Caco-2 (cell line): Measurements from ENCODE around the gene LRBA. TPM values are rescaled to one million over a fixed set of nuclear protein-coding genes. Genes with fewer than 3 reads are reported as not detected.

Experiments
- BruUV-seq: library from RNA; stranded (reverse); fragments of 400-500 nt; replicated peaks from 2 replicates; lab custom pipeline; 2021; lab: Mats Ljungman, UMichigan
- CTCF ChIA-PET: fragments of 300-600 bp; sonication (Branson Sonifier 250); formaldehyde crosslinking; loops from one replicate; lab custom pipeline; 2022; ENCODE audit warnings: antibody characterized with exemption; lab: Charles Lee
- POLR2A ChIA-PET: fragments of 300-600 bp; sonication (Branson Sonifier 250); formaldehyde crosslinking; loops from one replicate; lab custom pipeline; 2022; ENCODE audit warnings: antibody characterized with exemption; lab: Charles Lee
- DNase-seq, 2 experiments: peaks; one replicate each; pipeline versions ENCODE4 v3.0.0 to v3.0.0-alpha.2; 2020 to 2022
- H3K27me3 ChIP-seq: replicated peaks from 2 replicates; pipeline ENCODE4 v1.6.0; 2011; ENCODE audit warnings: low read length; ENCODE audit not compliant: control insufficient read depth, insufficient read depth
- H3K36me3 ChIP-seq: 2 replicates; pipeline ENCODE4 v1.5.1; 2011; ENCODE audit warnings: low read length; ENCODE audit not compliant: control insufficient read depth, insufficient read depth
- H3K4me1 ChIP-seq: fragments of 250-450 bp; sonication (Bioruptor Pico); 2 replicates; pipeline ENCODE4 v1.5.1; 2020; ENCODE audit warnings: mild to moderate bottlenecking
- H3K4me3 ChIP-seq: 2 replicates; pipeline ENCODE4 v1.5.1; 2011; ENCODE audit warnings: low read depth, mild to moderate bottlenecking, control low read depth, low read length
- H3K9me3 ChIP-seq: fragments of 250-450 bp; sonication (Bioruptor Pico); 2 replicates; pipeline ENCODE4 v1.5.1; 2020; ENCODE audit warnings: mild to moderate bottlenecking, moderate library complexity
- H3K27ac Mint-ChIP-seq: one replicate; pipeline ENCODE4 v1.8.0; 2022; ENCODE audit warnings: mixed read lengths; ENCODE audit not compliant: unreplicated experiment
- H3K27me3 Mint-ChIP-seq: one replicate; pipeline ENCODE4 v1.8.0; 2022; ENCODE audit warnings: mixed read lengths; ENCODE audit not compliant: insufficient read depth, unreplicated experiment
- H3K36me3 Mint-ChIP-seq: one replicate; pipeline ENCODE4 v1.8.0; 2022; ENCODE audit warnings: mild to moderate bottlenecking, mixed read lengths; ENCODE audit not compliant: insufficient read depth, unreplicated experiment
- H3K4me1 Mint-ChIP-seq: one replicate; pipeline ENCODE4 v1.8.0; 2022; ENCODE audit warnings: low read depth, mixed read lengths; ENCODE audit not compliant: unreplicated experiment
- H3K4me3 Mint-ChIP-seq: one replicate; pipeline ENCODE4 v1.8.0; 2022; ENCODE audit warnings: mild to moderate bottlenecking, moderate library complexity, mixed read lengths; ENCODE audit not compliant: unreplicated experiment
- H3K9me3 Mint-ChIP-seq: one replicate; pipeline ENCODE4 v1.8.0; 2022; ENCODE audit warnings: mixed read lengths; ENCODE audit not compliant: unreplicated experiment
- CTCF ChIP-seq, 2 experiments: fragments of 200-600 bp in 1 of 2; IDR thresholded peaks; 1 replicate in 1 of 2; 2 replicates in 1 of 2; pipeline versions ENCODE4 v1.5.1 to v1.8.0; 2011 to 2022; ENCODE audit warnings: antibody characterized with exemption in 1 of 2, control low read depth in 1 of 2, inconsistent platforms in 1 of 2, low read depth in 1 of 2, low read length in 1 of 2, mild to moderate bottlenecking in 1 of 2, moderate library complexity in 1 of 2; ENCODE audit not compliant: insufficient read depth in 1 of 2, severe bottlenecking in 1 of 2, unreplicated experiment in 1 of 2
- intact Hi-C: fragments of 100-400 bp; cut with micrococcal nuclease; formaldehyde crosslinking; loops from one replicate; pipeline ENCODE4 v1.10.0; 2022; ENCODE audit not compliant: unreplicated experiment
- total RNA-seq: library from RNA; stranded (reverse); gene quantifications from 2 replicates; pipeline ENCODE4 v1.2.3, GENCODE V29; 2022

Gene LRBA
- total RNA-seq, 1 experiment from 2014 or later = 53.2 TPM

DNA sequence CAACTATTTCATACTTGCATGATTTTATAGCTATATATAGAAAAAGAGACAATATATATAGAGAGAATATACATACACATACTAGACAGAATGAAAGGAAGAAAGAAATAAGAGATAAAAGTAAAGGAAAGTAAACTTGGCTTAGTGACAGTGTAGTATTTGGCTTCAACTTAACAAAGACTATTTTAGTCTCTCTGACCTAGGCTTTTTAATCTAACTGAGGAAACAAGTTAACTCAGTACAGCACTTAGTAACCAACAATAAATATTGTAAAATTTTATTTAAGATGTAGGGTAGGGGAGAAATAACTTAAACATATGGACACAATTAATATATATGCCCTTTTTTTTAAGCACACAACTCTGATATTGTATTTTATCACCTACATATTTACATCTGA lies 682.1 kb downstream of the LRBA start:
- intact Hi-C loops = no loop called here
- no peak overlapping the region for H3K27ac Mint-ChIP-seq
- ChIA-PET CTCF (no interaction called here), POLR2A (no interaction called here)
- no peaks in the 10 kb centered on the region for H3K36me3 Mint-ChIP-seq
- no peak for DNase-seq
- no peaks in the 10 kb centered on the region for H3K36me3 ChIP-seq
- H3K27me3 Mint-ChIP-seq = no peaks in the 10 kb centered on the region
- H3K9me3 Mint-ChIP-seq = no peaks in the 10 kb centered on the region
- H3K9me3 ChIP-seq = no peaks in the 10 kb centered on the region
- no peak for TF ChIP-seq CTCF (IDR thresholded peaks at IDR 0.05; ENCODE audit: insufficient read depth in 1 of 2, low read depth in 1 of 2, low read length in 1 of 2, severe bottlenecking in 1 of 2, unreplicated experiment in 1 of 2)
- H3K4me3 Mint-ChIP-seq = no peak overlapping the region
- no peak overlapping the region for H3K4me3 ChIP-seq
- BruUV-seq = no TSS peak
- peaks cover 4% of the 10 kb centered on the region for H3K4me1 Mint-ChIP-seq
- no peaks in the 10 kb centered on the region for H3K4me1 ChIP-seq
- no peaks in the 10 kb centered on the region for H3K27me3 ChIP-seq

GRCh38 chr4:150332086-150332485 lies 683.0 kb downstream of the LRBA start:
- Histone ChIP-seq H3K4me1 (no peaks in the 10 kb centered on the region), H3K9me3 (no peaks in the 10 kb centered on the region), H3K27me3 (no peaks in the 10 kb centered on the region), H3K4me3 (no peak overlapping the region), H3K36me3 (no peaks in the 10 kb centered on the region)
- Mint-ChIP-seq H3K9me3 (no peaks in the 10 kb centered on the region), H3K36me3 (no peaks in the 10 kb centered on the region), H3K27ac (no peak overlapping the region), H3K4me3 (no peak overlapping the region), H3K4me1 (peaks cover 10% of the 10 kb centered on the region), H3K27me3 (no peaks in the 10 kb centered on the region)
- BruUV-seq = no TSS peak
- intact Hi-C loops = no loop called here
- no peak for TF ChIP-seq CTCF (IDR thresholded peaks at IDR 0.05; ENCODE audit: insufficient read depth in 1 of 2, low read depth in 1 of 2, low read length in 1 of 2, severe bottlenecking in 1 of 2, unreplicated experiment in 1 of 2)
- ChIA-PET CTCF (no interaction called here), POLR2A (no interaction called here)
- no peak for DNase-seq

- Mint-ChIP-seq H3K9me3 (no peaks in the 10 kb centered on the region), H3K4me1 (peaks cover 10% of the 10 kb centered on the region), H3K27ac (no peak overlapping the region), H3K27me3 (no peaks in the 10 kb centered on the region), H3K36me3 (no peaks in the 10 kb centered on the region), H3K4me3 (no peak overlapping the region)
- no peak for DNase-seq
- Histone ChIP-seq H3K4me3 (no peak overlapping the region), H3K27me3 (no peaks in the 10 kb centered on the region), H3K4me1 (no peaks in the 10 kb centered on the region), H3K36me3 (no peaks in the 10 kb centered on the region), H3K9me3 (no peaks in the 10 kb centered on the region)
- intact Hi-C loops = no loop called here
- TF ChIP-seq CTCF (IDR thresholded peaks at IDR 0.05; ENCODE audit: insufficient read depth in 1 of 2, low read depth in 1 of 2, low read length in 1 of 2, severe bottlenecking in 1 of 2, unreplicated experiment in 1 of 2) = no peak
- CTCF ChIA-PET = no interaction called here
- POLR2A ChIA-PET = no interaction called here
- BruUV-seq = no TSS peak
Measured at GRCh38 chr4:150329373-150329772, 685.7 kb downstream of the LRBA start.
